NCI-H2196 treated with DMSO at 0.1 percent for 48 hours (cell line): ENCODE measurements around the gene PDE9A.
"Not testable (repeated sequence)": the region's sequence is repeated elsewhere in the genome, so short reads cannot be mapped to it uniquely, and the experiment has no call there.

Experiments used
- DNase-seq: peaks from one replicate; lab custom pipeline; 2025; ENCODE audit not compliant: unreplicated experiment; lab: John Stamatoyannopoulos, UW

The PDE9A gene

DNA sequence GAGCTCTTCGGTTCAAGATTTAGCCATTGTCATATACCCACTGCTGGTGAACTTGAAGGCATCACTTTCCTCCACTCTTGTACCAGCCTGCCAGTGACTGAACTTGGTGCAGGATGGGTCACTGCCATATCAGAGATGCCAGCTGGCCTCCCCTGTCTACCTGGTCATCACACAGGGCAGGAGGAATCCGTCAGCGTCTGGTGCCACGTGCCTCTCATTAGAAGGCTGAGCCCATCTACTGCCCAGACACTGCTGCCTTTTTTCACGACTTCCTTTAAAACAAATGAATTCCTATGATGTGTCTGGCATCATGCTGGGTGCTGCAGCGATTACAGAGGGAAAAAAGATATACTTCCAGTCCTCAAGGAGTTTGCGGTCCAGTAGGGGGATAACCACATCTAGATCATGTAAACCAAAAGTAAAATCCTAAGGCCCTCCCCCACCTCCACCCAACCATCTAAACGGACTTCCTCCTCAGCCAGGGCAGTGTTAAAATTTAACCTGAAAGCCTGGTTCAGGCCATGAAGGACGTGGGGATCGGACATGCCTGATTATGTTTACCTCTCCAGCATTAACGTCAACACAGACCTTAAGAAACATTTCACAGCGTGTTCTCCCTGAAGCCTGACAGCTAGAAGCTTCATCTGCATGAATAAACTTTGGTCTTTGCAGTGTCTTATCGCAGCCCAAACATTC is 29.2 kb upstream of the PDE9A start:
- DNase-seq: no peak

DNA sequence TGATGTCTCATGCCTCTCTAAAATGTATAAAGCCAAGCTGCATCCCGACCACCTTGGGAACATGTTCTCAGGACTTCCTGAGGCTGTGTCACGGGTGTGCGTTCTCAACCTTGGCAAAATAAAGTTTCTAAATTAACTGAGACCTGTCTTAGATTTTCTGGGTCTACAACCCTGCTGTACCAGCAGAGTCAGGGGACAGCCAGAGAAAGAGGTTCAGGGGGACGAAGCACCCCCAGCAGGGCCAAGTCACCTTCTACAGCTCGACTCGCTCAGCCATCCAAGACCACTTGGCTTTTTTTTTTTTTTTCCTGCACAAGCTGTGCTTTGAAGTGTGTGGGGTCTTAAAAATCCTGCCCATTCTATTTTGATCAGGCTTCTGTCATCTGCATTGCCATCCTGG is 28.5 kb upstream of the PDE9A start:
- no peak for DNase-seq

DNA sequence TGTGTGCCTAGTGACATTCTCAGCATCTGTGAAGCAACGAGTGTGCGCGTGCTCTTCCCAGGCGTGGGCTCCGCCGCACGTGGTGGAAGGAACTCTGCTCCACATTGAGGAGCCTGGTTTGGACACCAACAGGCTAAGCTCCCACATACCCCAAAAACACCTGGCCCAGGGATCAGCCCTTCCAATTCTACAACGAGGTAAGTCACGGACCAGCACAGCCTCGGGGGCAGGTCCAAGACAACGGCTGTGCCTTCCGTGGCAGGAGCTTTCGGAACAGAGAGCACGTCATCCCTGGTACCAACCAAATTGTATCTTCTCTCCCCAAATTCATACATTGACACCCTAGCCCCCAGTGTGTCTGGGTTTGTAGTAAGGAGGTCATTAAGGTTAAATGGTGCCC is 27.2 kb upstream of the PDE9A start:
- DNase-seq: no peak

DNA sequence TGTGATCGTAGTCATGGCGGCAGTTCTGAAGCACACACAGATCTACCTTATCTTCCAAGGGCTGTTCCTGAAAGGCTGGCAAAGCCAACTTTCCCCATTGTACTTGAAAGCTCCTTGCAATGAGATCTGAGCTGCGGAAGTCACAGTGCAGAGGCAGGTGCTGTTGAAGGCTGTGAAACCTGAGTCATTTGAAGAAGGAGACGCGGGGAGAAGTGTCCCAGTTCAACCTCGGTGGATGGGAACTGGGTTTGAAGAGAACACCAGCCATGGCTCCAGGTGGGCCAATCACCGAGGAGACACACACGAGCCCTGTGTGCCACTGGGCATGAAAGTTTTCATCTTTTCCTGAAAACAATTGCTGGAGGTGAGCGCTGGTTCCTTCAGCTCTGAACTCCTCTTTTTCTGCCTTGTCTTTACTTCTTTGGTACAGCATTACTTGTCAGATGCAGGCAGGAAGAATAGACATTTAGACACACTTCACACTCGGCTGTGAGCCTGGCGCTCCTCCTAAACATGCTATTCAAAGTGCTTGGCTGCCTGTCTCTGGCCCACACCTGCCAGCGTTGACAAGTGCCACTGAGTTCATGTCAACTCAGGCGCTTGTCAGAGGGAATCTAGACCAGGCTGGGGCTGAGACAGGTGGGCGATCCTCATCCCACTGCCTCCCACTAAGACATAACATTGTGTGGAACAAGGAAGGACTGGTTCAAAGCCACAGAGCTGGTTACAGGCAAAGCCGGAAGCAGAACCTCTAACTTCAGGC is 25.7 kb upstream of the PDE9A start:
- no peak for DNase-seq

DNA sequence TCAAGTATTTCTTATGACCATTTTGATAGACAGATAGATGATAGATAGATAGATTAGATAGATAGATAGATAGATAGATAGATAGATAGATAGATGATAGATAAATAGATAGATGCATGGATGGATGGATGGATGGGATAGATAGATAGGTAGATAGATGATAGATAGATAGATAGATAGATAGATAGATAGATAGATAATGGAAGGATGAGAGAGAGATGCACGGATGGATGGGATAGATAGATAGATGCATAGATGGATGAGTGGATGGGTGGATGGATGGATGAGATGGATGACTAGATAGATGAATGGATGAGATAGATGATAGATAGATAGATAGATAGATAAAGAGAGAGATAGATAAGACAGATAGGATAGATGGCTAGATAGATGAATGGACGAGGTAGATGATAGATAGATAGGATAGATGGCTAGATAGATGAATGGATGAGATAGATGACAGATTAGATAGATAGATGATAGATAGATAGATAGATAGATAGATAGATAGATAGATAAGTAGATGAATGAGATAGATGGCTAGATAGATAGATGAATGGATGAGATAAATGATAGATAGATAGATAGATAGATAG is 24.9 kb upstream of the PDE9A start:
- not testable (repeated sequence) for DNase-seq

DNA sequence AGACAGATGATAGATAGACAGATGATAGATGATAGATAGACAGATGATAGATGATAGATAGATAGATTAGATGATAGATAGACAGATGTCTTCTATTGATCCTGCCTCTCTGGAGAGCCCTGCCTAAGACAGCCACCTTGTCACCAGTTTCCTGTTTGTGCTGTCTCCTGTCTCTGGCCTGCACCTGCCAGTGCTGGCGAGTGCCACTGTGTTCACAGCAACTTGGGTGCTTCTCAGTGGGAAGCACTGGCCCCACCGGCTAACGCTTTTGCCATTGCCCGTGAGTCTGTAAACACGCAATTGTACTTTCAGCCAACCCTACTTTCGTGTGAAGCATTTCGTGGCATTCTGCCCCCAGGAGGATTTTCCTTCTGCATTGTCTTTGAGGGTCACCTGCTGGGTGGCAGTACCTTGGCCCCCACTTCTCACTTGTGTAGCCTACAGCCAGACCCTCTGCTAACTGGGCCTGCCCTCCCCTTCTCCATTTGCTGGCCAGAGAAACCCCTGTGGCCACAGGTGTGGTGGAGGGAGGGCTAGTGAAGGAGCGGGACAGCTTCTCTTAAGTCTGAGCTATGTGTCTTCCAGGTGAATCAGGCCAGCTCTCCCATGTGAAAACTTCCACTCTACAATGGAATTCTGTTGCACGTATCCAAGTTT is 23.4 kb upstream of the PDE9A start:
- no peak for DNase-seq

DNA sequence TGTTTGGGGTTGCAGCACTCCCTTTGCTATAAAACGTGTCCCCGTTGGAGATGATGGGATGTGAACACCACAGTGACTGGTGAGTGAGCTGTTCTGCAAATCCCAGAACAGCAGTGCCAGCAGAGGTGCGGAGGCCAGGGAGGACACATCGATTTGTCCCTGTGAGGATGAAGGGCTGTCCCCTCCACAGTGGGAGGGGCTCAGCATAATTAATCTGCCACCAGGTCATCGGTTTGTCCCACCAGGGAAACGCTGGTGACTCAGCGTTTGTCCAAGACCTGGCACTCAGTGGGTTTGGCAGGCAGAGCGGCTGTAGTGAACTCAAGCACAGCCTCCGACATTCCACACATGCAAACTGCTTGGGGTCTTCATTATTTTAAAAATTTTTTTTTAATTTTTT is 22.8 kb upstream of the PDE9A start:
- DNase-seq: no peak

DNA sequence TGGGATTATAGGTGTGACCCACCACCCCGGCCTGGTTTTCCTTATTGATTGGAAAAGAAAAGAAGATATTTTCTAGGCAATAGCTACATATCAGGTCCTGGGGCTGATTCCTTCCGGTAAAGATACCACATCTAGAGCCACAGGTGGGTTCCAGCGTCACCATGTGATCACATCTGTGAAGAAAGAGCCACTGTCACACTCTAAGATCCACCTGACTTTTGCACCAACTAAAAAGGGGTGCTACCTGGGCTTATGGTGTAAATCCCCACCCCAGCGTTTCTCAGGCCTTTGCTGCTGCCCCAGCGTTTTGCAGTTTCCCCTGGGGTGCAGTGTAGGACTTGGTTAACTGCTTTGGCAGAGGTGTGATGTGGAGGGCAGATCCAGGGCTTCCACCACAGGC is 22.3 kb upstream of the PDE9A start:
- no peak for DNase-seq

DNA sequence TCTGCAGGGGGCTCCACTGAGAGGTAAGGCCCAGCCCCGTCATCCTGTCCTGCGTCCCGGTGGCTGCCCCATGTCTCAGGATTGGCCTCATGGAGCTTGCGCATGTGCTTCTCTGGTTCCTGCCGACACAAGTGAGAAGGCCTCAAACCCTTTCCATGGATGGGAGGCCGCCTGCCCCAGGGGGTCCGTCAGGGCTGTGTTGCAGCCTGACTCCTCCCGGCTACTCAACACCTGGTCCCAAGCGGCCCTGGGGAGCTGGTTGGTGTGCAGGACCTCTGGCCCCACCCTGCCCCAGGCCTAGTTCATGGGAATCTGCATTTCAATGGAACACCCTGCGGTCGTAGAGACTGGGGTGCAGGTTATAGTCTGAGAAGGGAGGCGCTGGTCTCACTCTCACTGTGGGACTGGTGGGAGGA is 21.1 kb upstream of the PDE9A start:
- no peak for DNase-seq

DNA sequence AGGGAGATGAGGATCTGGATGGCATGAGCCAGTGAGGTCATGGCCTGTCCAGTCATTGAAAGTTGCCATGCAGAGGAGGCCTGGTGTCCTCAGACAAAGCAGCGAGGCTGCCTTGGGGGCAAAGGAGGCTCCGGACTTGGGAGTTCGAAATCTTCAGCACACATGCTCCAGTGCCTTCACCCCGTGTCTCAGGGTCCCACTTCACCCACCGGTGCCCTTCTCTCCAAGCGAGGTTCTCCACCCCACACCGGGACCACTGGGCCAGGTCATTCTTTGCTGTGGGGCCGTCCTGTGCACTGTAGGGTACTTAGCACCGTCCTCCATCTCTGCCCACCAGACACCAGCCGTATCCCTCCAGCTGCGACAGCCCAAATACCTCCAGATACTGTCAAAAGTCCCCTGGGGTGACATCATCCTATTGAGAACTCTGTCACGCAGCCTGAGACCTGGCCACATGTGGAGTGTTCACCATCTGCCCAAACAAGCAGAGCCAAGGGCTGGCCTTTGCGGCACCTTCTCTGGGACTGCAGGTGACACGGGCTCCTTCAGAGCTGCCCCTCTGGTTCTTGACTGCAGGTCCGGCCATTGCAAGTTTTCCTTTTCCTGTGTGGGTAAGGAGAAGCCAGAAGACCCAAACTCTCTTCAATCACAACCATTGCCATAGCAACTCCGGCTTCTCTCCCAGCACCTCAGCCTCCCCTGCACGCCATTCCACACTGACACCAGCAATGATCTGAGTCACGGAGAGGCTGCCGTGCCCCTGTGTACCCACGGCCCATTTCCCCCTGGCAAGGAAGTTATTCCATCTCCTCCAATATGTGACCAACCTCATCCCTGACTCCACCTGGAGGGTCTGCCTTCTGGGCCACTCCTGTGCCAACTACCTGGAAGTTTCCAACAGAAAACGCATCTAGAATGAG is 20.4 kb upstream of the PDE9A start:
- no peak for DNase-seq

DNA sequence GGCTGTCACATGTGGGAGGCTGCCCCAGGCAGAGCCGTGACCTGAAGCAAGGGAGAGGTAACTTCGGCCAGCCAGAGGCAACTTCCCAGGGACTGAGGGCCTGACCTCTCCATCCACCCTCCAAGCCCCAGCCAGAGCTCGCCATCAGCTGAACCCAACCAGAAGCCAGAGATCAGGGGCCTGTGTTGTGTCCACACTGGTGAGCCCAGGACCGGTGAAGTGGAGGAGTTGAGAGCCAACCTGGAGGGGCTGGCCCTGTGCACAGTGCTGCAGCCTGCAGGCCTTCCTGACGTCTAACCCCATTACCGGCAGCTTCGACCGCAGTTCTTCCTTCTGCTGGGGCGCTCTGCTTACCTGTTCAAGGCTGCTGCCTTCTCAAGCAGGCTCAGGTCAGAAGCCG is 19.6 kb upstream of the PDE9A start:
- DNase-seq: no peak

DNA sequence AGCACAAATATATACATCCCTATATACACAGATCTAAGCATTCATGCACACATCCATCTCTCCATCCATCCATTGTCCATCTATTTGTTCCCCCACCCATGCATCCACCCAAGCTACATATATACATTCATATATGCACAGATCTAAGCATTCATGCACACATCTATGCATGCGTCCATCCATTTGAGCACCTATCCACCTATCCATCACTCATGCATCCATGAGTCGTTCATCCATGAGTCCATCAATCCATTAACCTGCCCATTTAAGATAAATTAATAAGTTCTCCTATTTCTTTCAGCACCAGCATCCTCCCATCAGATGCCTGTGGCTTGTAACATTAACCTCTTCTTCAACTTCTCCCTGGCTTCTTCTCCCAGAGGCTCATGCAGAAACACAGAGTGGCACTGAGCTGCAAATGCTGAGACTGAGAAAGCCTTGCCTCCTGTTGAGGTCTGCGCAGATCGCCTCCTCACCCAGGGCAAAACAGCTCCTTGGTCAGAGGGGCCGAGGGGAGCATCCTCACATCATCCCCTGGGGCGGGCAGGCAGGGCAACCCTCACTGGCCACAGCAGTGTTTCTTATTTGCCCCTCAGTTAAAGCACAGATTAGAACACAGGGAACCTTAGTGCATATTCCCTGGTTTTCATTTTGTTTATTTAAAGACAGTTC is 17.4 kb upstream of the PDE9A start:
- no peak for DNase-seq

DNA sequence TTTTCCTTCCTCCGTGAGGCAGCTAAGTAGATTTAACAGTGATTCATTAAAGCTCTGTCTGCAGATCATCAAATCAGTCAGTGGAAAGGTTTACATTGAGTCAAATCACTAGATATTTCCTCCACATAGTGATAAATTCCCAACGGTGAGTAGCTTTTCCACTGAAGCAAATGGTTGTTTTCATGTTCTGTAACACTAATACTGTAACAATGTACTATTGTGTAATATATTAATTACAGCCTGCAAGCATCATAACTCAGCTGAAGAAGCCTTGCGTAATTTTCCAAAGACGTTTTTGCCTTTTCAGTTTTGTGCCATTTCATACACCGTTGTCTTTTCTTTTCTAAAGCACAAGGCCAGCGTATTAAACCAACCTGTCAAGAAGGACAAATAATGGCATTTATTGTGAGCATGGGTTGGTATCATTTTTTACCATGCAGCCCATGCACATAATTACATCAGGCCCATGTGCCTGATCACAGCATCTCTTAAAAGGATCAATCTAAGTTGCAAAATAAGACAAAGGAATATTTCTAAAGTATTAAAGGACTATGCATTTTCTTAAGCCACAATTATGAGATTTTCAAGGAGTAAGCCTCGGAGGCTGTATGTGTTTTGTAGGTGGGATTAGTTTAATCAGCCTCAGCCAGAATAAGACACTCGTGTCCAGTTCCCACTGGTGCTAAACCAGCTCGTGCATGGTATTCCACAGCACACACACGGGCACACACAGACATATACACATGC is 16.7 kb upstream of the PDE9A start:
- no peak for DNase-seq

DNA sequence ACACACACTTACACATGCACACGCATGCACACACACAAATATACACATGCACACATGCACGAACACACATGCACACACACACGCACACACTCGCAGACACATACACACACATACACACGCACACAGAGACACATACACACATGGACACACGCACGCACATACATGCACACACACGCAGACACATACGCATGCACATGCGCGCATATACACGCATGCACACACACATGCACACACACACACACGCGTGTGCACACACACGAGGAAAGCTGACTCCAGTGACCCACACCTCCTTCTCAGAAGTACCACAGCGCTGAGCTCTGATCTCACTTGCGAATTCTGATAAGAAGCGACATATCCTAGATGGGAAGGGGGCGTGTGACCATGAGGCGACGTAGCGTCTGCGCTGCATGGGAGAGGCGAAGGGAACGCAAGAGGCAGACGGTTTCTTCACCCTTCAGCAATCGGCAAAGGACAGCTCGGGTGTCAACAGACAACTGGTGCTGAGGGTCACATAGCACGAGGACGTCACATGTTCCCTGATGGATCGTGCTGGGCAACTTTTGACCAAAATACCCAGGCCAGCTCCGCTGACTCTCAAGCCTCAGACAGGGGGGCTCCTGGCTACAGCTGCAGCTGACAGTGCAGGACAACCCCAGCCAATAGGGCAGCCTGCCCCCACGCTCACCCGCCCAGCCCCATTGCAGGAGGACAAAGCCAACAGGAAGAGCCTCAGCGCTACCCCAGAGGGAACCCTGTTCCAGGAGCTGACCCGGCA is 16.0 kb upstream of the PDE9A start:
- no peak for DNase-seq

DNA sequence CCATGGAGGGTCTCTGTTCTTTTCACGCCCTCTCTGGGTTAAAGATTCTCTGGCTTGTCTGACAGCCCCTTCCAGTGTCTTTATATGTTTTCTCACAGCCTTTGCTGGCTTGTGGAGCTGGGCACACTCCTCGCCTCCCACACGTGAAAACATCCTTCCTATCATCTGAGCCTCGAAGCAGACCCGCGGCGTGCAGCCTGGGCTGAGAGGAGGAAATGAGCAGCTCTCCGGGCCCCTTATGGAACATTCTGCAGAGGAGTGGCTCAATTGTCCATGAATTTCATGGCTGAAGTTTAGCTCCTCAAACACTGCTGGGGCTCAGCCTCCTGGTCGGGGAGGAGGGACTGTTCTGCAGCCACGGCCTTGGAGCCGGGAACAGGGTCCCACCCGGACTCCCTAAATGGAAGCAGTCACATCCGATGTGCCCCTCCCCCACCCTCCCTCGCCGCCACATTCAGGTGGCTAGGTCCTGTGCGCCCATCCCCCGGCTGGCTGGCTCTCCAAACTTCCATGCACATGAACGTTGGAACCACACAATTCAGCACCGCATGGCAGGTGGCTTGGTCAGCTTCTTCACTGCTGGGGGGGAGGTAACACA is 15.1 kb upstream of the PDE9A start:
- no peak for DNase-seq

DNA sequence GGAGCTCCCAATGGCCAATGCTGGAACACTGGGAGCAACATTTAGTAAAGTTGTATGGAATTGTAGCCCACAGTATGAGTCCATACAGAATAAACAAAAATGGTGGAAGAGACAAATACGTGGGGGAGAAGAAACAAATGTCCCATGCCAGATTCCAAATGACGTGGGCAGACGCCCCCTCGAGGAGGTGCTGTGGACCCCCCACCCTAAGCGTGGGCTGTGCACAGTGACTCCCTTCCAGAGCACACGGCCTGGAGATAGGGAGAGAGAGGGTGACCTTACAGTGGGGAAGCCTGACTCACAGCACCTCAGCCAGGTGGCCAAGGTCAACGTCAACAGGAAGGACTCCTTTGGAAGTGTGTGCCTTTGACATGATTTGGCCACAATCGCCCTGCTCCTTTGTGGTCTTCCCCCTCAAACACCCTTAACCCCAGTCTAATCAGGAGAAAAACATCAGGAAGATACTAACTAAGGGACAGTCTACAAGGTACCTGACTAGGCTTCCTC is 13.7 kb upstream of the PDE9A start:
- DNase-seq: no peak

DNA sequence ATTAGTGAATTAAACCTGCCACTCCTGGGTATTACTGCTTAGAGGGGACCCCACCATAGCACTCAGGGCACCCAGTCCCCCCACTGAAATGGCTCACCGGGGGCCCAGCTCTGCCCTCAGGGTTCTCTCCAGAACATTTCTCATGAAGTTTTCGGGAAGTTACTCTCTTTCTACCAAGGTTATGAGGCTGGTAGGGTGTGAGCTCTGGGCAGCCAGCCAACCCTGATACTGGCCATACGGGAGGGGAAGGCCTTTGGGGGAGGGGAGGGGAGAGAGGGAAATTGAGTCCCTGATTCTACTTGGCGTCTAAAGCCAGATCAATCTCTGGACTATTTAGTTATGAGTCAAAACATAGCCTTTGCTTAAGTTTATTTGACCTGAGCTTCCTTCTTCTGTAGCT is 12.9 kb upstream of the PDE9A start:
- no peak for DNase-seq
